Neuronal stem cell (in vitro differentiated cells): ENCODE data around the gene L3MBTL4.

Experiments
- DNase-seq: peaks from one replicate; pipeline ENCODE4 v3.0.0-alpha.2; 2013; ENCODE audit warnings: low spot score
- H2AFZ ChIP-seq: one replicate; pipeline ENCODE4 v1.6.1; 2013; ENCODE audit warnings: mild to moderate bottlenecking, low read length, inconsistent platforms
- H2AK5ac ChIP-seq: 2 replicates; pipeline ENCODE4 v1.6.1; 2013; ENCODE audit warnings: low read depth, mild to moderate bottlenecking, inconsistent platforms, low read length, moderate library complexity, mixed read lengths
- H2BK120ac ChIP-seq: 2 replicates; pipeline ENCODE4 v1.6.1; 2013; ENCODE audit warnings: low read depth, mild to moderate bottlenecking, inconsistent platforms, low read length, moderate library complexity, mixed read lengths
- H2BK12ac ChIP-seq: one replicate; pipeline ENCODE4 v1.6.1; 2013; ENCODE audit warnings: low read length, inconsistent platforms
- H2BK15ac ChIP-seq: 2 replicates; pipeline ENCODE4 v1.6.1; 2013; ENCODE audit warnings: mild to moderate bottlenecking, low read length, inconsistent platforms, mixed read lengths
- H2BK5ac ChIP-seq: one replicate; pipeline ENCODE4 v1.6.1; 2013; ENCODE audit warnings: inconsistent platforms, mild to moderate bottlenecking, low read length, moderate library complexity
- H3K14ac ChIP-seq: one replicate; pipeline ENCODE4 v1.6.1; 2013; ENCODE audit warnings: low read length, inconsistent platforms
- H3K18ac ChIP-seq: 2 replicates; pipeline ENCODE4 v1.6.1; 2013; ENCODE audit warnings: low read length, inconsistent platforms
- H3K23ac ChIP-seq: 2 replicates; pipeline ENCODE4 v1.6.1; 2013; ENCODE audit warnings: low read depth, mild to moderate bottlenecking, mixed read lengths, low read length, inconsistent platforms; ENCODE audit not compliant: poor library complexity
- H3K27ac ChIP-seq: replicated peaks from 3 replicates; pipeline ENCODE4 v1.5.1; 2013; ENCODE audit warnings: low read length, inconsistent platforms
- H3K27me3 ChIP-seq, 3 experiments: 2 replicates each; pipeline ENCODE4 v1.6.1; 2013; ENCODE audit warnings: low read length in 3 of 3, mild to moderate bottlenecking in 2 of 3, inconsistent platforms in 1 of 3, low read depth in 1 of 3, mixed read lengths in 1 of 3, moderate library complexity in 1 of 3; ENCODE audit not compliant: control insufficient read depth in 3 of 3, insufficient read depth in 3 of 3
- H3K36me3 ChIP-seq, 2 donors: replicated peaks in 1 of 2; 2 replicates each; pipeline ENCODE4 v1.6.1; 2013; ENCODE audit warnings: low read length in 2 of 2; ENCODE audit not compliant: control insufficient read depth in 2 of 2, insufficient read depth in 2 of 2
- H3K4ac ChIP-seq: 2 replicates; pipeline ENCODE4 v1.6.1; 2013; ENCODE audit warnings: inconsistent platforms, mild to moderate bottlenecking, low read length, moderate library complexity
- H3K4me1 ChIP-seq, 2 donors: 1 replicate in 1 of 2; 2 replicates in 1 of 2; pipeline ENCODE4 v1.6.1; 2013; ENCODE audit warnings: low read length in 2 of 2, low read depth in 1 of 2; ENCODE audit not compliant: control insufficient read depth in 2 of 2, insufficient read depth in 1 of 2
- H3K4me2 ChIP-seq: one replicate; pipeline ENCODE4 v1.6.1; 2013; ENCODE audit warnings: mild to moderate bottlenecking, low read length, inconsistent platforms; ENCODE audit not compliant: insufficient read depth, poor library complexity, severe bottlenecking
- H3K4me3 ChIP-seq, 2 donors: 2 replicates each; pipeline ENCODE4 v1.5.1; 2013; ENCODE audit warnings: low read length in 2 of 2, mild to moderate bottlenecking in 2 of 2, inconsistent platforms in 1 of 2, moderate library complexity in 1 of 2
- H3K79me1 ChIP-seq: one replicate; pipeline ENCODE4 v1.6.1; 2013; ENCODE audit warnings: low read depth, mild to moderate bottlenecking, inconsistent platforms, low read length, moderate library complexity
- H3K9ac ChIP-seq: one replicate; pipeline ENCODE4 v1.6.1; 2013; ENCODE audit warnings: mild to moderate bottlenecking, low read depth, low read length, inconsistent platforms; ENCODE audit not compliant: poor library complexity
- H3K9me3 ChIP-seq, 2 donors: replicated peaks in 1 of 2; 2 replicates each; pipeline versions ENCODE3 to v1.6.1; 2013; ENCODE audit warnings: low read length in 2 of 2, mild to moderate bottlenecking in 2 of 2, inconsistent platforms in 1 of 2, low read depth in 1 of 2, mixed read lengths in 1 of 2, moderate library complexity in 1 of 2; ENCODE audit not compliant: control insufficient read depth in 2 of 2, insufficient read depth in 1 of 2
- H4K8ac ChIP-seq: one replicate; pipeline ENCODE4 v1.6.1; 2013; ENCODE audit warnings: low read depth, mild to moderate bottlenecking, inconsistent platforms, low read length, moderate library complexity
- H4K91ac ChIP-seq: one replicate; pipeline ENCODE4 v1.6.1; 2013; ENCODE audit warnings: low read length, low read depth, mild to moderate bottlenecking, inconsistent platforms; ENCODE audit not compliant: poor library complexity
- WGBS, 2 donors: extraction: QIAGEN DNeasy Blood & Tissue Kit; methylation state at CpG; one replicate each; pipeline ENCODE4 v1.1.7; 2013; ENCODE audit warnings: missing lambda C conversion rate in 2 of 2, mixed read lengths in 1 of 2; ENCODE audit not compliant: insufficient read length in 2 of 2, insufficient replicate concordance in 1 of 2; ENCODE audit errors: extremely low coverage in 2 of 2; 5-methylcytosine and 5-hydroxymethylcytosine counted together

The L3MBTL4 gene

DNA sequence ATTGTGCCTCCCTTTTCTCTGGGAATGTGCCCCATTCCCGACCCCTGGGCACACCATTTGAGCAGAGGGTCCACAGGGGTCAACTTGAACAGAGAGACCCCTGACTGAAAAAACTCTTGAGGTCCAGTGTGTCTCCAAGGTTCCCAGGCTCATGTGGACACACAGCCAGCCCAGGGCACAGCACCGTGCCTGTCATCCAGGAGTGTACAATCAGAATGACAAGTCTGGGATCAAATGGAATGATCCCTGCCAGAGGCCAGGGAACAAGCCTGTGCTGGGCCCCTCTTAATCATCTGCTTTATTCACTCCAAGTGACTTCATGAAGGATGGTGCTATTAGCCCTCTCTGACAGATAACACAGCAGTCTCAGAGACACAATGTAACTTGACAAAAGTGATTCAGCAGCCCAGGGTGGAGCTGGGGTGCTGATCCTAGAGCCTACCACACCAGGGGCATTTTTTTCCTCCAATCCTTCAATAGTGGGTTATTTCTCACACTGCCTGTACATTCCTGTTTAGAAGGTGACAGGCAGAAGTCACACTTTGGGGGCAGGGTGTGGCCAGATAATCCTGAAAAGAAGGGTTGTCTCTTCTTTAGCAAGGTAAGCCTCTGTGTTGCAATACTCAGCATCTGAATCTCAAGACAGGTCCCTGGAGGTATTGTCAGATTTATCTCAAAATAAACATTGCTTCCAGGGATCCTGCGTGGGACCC lies 435.4 kb downstream of the L3MBTL4 start:
- no peaks in the 10 kb centered on the region for H3K36me3 ChIP-seq
- H3K4me2 ChIP-seq: no peak overlapping the region
- H2BK15ac ChIP-seq: no peak overlapping the region
- no peak overlapping the region for H2AFZ ChIP-seq
- H2BK120ac ChIP-seq: no peak overlapping the region
- H3K27me3 ChIP-seq: no peaks in the 10 kb centered on the region
- H3K4ac ChIP-seq: no peak overlapping the region
- H4K8ac ChIP-seq: no peak overlapping the region
- no peak overlapping the region for H2BK5ac ChIP-seq
- no peak overlapping the region for H3K23ac ChIP-seq
- peak overlapping the region; percentile 80 for H2BK12ac ChIP-seq
- H2AK5ac ChIP-seq: no peak overlapping the region
- peaks cover 4 to 12% of the 10 kb centered on the region in 2 donors for H3K4me1 ChIP-seq
- H3K27ac ChIP-seq: no peak overlapping the region
- no peak overlapping the region for H3K4me3 ChIP-seq
- no peak for DNase-seq
- H4K91ac ChIP-seq: no peak overlapping the region
- H3K9me3 ChIP-seq: no peaks in the 10 kb centered on the region
- WGBS, 2 donors: no CpG with 5 or more reads among the region's 3 CpGs
- no peaks in the 10 kb centered on the region for H3K79me1 ChIP-seq
- no peak overlapping the region for H3K9ac ChIP-seq
- no peak overlapping the region for H3K18ac ChIP-seq
- H3K14ac ChIP-seq: no peak overlapping the region

DNA sequence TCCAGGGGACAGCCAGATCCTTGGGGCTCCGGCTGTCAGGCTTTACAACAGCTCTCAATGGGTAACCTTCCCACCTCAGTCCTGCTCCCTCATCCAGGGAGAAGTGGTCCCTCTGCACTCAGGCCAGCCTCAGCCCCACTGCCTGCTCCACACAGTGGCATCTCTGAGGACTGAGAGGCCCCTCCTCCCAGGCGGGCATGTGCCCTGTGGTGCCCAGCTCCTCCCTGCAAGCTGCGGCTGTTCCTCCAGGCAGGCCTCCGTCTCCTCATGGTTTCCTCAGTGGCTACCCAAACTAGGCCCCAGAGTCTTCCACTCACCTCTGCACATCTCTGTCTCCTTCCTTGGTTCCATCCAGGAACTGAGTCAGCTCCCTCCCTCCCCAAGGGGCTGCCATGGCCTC lies 437.7 kb downstream of the L3MBTL4 start:
- Histone ChIP-seq H3K18ac (no peak overlapping the region), H2AFZ (no peak overlapping the region), H3K23ac (no peak overlapping the region), H3K4ac (peak overlapping the region; percentile 37), H4K8ac (no peak overlapping the region), H3K4me2 (no peak overlapping the region), H3K9me3 (no peaks in the 10 kb centered on the region), H3K27ac (no peak overlapping the region), H2BK5ac (peak overlapping the region; percentile 54), H3K4me3 (no peak overlapping the region), H2AK5ac (no peak overlapping the region), H2BK120ac (no peak overlapping the region), H3K14ac (no peak overlapping the region), H3K36me3 (no peaks in the 10 kb centered on the region), H3K4me1 (peaks cover 3 to 8% of the 10 kb centered on the region in 2 donors), H2BK12ac (no peak overlapping the region), H3K79me1 (no peaks in the 10 kb centered on the region), H3K9ac (no peak overlapping the region), H2BK15ac (no peak overlapping the region), H3K27me3 (no peaks in the 10 kb centered on the region), H4K91ac (no peak overlapping the region)
- WGBS, 2 donors: no CpG with 5 or more reads among the region's 4 CpGs
- no peak for DNase-seq

GRCh38 chr18:5975111-5976002 lies 439.4 kb downstream of the L3MBTL4 start:
- Histone ChIP-seq H3K79me1 (no peaks in the 10 kb centered on the region), H4K91ac (no peak overlapping the region), H3K4me2 (no peak overlapping the region), H2BK5ac (no peak overlapping the region), H3K9ac (no peak overlapping the region), H3K14ac (no peak overlapping the region), H3K27me3 (no peaks in the 10 kb centered on the region), H2BK15ac (no peak overlapping the region), H2AK5ac (no peak overlapping the region), H3K18ac (no peak overlapping the region), H3K4me1 (peaks cover 3 to 19% of the 10 kb centered on the region in 2 donors), H3K27ac (no peak overlapping the region), H3K4me3 (no peak overlapping the region), H3K23ac (no peak overlapping the region), H4K8ac (no peak overlapping the region), H3K4ac (no peak overlapping the region), H2BK120ac (no peak overlapping the region), H2BK12ac (no peak overlapping the region), H2AFZ (no peak overlapping the region), H3K36me3 (no peaks in the 10 kb centered on the region), H3K9me3 (no peaks in the 10 kb centered on the region)
- no peak for DNase-seq
- WGBS, 2 donors: no CpG with 5 or more reads among the region's 10 CpGs

GRCh38 chr18:5974696-5975095 lies 440.0 kb downstream of the L3MBTL4 start:
- Histone ChIP-seq H2BK15ac (no peak overlapping the region), H2BK120ac (no peak overlapping the region), H2BK12ac (no peak overlapping the region), H4K91ac (no peak overlapping the region), H3K23ac (no peak overlapping the region), H3K36me3 (no peaks in the 10 kb centered on the region), H3K4me3 (no peak overlapping the region), H2AK5ac (no peak overlapping the region), H3K9ac (no peak overlapping the region), H3K14ac (no peak overlapping the region), H2BK5ac (no peak overlapping the region), H3K4ac (no peak overlapping the region), H4K8ac (no peak overlapping the region), H3K4me1 (peaks cover 5 to 19% of the 10 kb centered on the region in 2 donors), H3K27me3 (no peaks in the 10 kb centered on the region), H3K79me1 (no peaks in the 10 kb centered on the region), H2AFZ (no peak overlapping the region), H3K9me3 (no peaks in the 10 kb centered on the region), H3K18ac (no peak overlapping the region), H3K27ac (no peak overlapping the region), H3K4me2 (no peak overlapping the region)
- DNase-seq: no peak
- WGBS, 2 donors: no CpG with 5 or more reads among the region's 2 CpGs
